Mesothelial cell of epicardium (in vitro differentiated cells): ENCODE measurements around the gene AFF3. TPM values are rescaled to one million over a fixed set of nuclear protein-coding genes. Genes with fewer than 3 reads are reported as not detected.

ENCODE experiments used
- DNase-seq, 2 experiments: peaks; one replicate each; pipeline ENCODE4 v3.0.0; 2021; ENCODE audit warnings: low spot score in 2 of 2; ENCODE audit not compliant: unreplicated experiment in 2 of 2
- H3K27ac Mint-ChIP-seq: 2 replicates; pipeline ENCODE4 v1.8.0; 2021; ENCODE audit warnings: mixed read lengths
- H3K27me3 Mint-ChIP-seq: 2 replicates; pipeline ENCODE4 v1.8.0; 2021; ENCODE audit warnings: low read depth, mixed read lengths
- H3K36me3 Mint-ChIP-seq: 2 replicates; pipeline ENCODE4 v1.8.0; 2021; ENCODE audit warnings: mixed read lengths
- H3K4me1 Mint-ChIP-seq: 2 replicates; pipeline ENCODE4 v1.8.0; 2021; ENCODE audit warnings: mixed read lengths
- H3K4me3 Mint-ChIP-seq: 2 replicates; pipeline ENCODE4 v1.8.0; 2021; ENCODE audit warnings: mild to moderate bottlenecking, moderate library complexity, mixed read lengths
- H3K9me3 Mint-ChIP-seq: 2 replicates; pipeline ENCODE4 v1.8.0; 2021; ENCODE audit warnings: mixed read lengths
- CTCF ChIP-seq: fragments of 200-600 bp; sonication (generic); IDR thresholded peaks from one replicate; pipeline ENCODE4 v1.5.0; 2021; ENCODE audit warnings: antibody characterized with exemption; ENCODE audit not compliant: unreplicated experiment
- total RNA-seq: library from RNA; stranded (reverse); gene quantifications from 3 replicates; pipeline ENCODE4 v1.2.1, GENCODE V29; 2021

Gene AFF3
- total RNA-seq, 1 donor from 2014 or later, result 14.4 TPM

GRCh38 chr2:99640635-99641151, 501.7 kb downstream of the AFF3 start:
- DNase-seq, result no peak
- no peak for TF ChIP-seq CTCF
- Mint-ChIP-seq H3K27ac (no peak overlapping the region), H3K4me3 (no peak overlapping the region), H3K9me3 (no peaks in the 10 kb centered on the region), H3K36me3 (no peaks in the 10 kb centered on the region), H3K4me1 (peaks cover 26% of the 10 kb centered on the region), H3K27me3 (no peaks in the 10 kb centered on the region)

DNA sequence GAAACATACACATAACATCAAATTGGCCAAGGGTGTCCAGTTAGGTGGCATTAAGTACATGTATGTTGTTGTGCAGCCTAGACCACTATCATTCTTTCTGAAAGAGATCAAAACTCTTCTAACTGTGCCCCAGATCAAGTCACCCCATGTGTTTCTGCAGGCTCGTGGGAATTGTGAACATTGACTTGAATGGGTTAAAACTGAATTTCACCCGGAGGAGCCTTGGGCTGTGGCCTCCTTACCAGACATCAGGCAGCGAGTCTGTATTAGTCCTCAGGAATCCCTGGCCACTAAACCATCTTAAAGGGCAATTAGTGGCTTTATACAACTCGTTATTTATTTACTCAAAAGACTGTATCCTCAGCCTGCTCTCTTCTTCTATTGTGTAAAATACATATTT, 503.6 kb downstream of the AFF3 start:
- H3K27me3 Mint-ChIP-seq, result no peaks in the 10 kb centered on the region
- no peak overlapping the region for H3K4me3 Mint-ChIP-seq
- H3K36me3 Mint-ChIP-seq, result no peaks in the 10 kb centered on the region
- H3K9me3 Mint-ChIP-seq, result no peaks in the 10 kb centered on the region
- peaks cover 15% of the 10 kb centered on the region for H3K4me1 Mint-ChIP-seq
- TF ChIP-seq CTCF, result no peak
- no peak overlapping the region for H3K27ac Mint-ChIP-seq
- no peak for DNase-seq

GRCh38 chr2:99637159-99637697, 505.2 kb downstream of the AFF3 start:
- H3K4me1 Mint-ChIP-seq, result peaks cover 11% of the 10 kb centered on the region
- H3K36me3 Mint-ChIP-seq, result no peaks in the 10 kb centered on the region
- DNase-seq, result no peak
- no peaks in the 10 kb centered on the region for H3K27me3 Mint-ChIP-seq
- TF ChIP-seq CTCF, result no peak
- H3K4me3 Mint-ChIP-seq, result no peak overlapping the region
- H3K9me3 Mint-ChIP-seq, result no peaks in the 10 kb centered on the region
- H3K27ac Mint-ChIP-seq, result no peak overlapping the region

DNA sequence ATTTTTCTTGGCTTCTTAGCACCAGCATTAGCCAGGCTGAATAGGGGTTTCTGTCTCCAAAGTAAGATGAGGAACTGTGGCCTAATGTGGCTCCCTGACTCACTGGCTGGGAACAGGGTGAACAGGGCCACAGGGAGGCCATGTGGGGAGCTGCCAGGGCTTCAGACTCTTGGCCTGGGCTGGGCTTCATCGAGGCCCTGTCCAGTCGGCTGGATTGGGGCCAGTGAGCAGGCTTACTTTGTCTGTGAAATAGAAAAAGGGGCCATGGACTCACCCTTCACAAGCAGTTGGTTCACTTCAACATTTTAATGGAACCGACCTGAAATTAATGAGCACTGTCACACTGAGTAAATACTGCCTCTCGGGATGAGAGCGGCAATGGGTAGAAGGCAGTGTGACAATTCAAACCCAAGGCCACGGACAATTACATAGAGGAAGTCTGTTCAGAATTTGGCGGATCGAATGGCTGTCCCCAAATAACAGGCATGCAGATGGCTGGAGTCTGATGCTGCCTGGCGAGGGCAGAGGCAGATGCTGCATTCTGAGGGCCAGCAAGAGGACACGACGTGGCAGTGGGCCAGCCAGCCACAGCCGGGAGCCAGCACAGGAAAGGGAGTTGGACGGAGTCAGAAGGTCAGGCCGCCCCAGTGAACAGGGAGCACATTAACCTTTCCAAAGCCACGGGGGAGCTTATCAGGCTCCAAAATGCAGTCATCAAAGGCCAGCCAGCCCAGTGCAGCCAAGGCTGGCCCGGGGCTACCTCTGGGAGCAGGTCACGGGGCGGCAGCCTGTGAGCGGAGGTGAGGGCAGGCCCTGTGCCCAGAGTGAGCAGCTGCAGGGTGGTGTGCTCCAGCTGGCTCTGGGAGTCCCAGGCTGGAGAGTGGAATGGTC, 506.0 kb downstream of the AFF3 start:
- no peak overlapping the region for H3K27ac Mint-ChIP-seq
- no peaks in the 10 kb centered on the region for H3K9me3 Mint-ChIP-seq
- no peak for TF ChIP-seq CTCF
- no peaks in the 10 kb centered on the region for H3K36me3 Mint-ChIP-seq
- no peak overlapping the region for H3K4me3 Mint-ChIP-seq
- peaks cover 9% of the 10 kb centered on the region for H3K4me1 Mint-ChIP-seq
- no peak for DNase-seq
- H3K27me3 Mint-ChIP-seq, result no peaks in the 10 kb centered on the region

DNA sequence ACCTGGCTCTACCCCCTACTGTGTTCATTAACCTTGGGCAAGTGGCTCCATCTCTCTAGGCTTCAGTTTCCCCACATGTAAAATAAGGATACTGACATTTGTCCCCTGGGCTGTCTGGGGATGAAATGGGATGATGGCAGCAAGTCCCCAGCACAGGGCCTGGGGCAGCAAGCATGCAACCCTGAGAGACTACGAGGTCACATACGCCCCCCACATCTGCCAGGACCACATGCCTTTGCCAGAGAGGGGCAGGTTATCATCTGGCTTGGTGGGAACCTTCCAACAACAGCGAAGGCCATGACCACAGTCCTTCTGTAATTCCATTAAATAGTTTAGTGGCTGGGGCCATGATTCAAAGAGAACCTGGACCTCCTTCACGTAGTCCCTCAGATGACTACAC, 506.7 kb downstream of the AFF3 start:
- no peaks in the 10 kb centered on the region for H3K9me3 Mint-ChIP-seq
- no peak overlapping the region for H3K27ac Mint-ChIP-seq
- H3K4me3 Mint-ChIP-seq, result no peak overlapping the region
- TF ChIP-seq CTCF, result no peak
- H3K27me3 Mint-ChIP-seq, result no peaks in the 10 kb centered on the region
- DNase-seq, result no peak
- no peaks in the 10 kb centered on the region for H3K36me3 Mint-ChIP-seq
- peaks cover 9% of the 10 kb centered on the region for H3K4me1 Mint-ChIP-seq
